AML-193 (cell line): ENCODE results near the gene MCCD1.
A peak's percentile ranks its signal among the peaks of the same experiment; 100 is the strongest.

Source experiments
- DNase-seq, 2 experiments: peaks; one replicate each; lab custom pipeline; 2025; lab: John Stamatoyannopoulos, UW

The MCCD1 gene

DNA sequence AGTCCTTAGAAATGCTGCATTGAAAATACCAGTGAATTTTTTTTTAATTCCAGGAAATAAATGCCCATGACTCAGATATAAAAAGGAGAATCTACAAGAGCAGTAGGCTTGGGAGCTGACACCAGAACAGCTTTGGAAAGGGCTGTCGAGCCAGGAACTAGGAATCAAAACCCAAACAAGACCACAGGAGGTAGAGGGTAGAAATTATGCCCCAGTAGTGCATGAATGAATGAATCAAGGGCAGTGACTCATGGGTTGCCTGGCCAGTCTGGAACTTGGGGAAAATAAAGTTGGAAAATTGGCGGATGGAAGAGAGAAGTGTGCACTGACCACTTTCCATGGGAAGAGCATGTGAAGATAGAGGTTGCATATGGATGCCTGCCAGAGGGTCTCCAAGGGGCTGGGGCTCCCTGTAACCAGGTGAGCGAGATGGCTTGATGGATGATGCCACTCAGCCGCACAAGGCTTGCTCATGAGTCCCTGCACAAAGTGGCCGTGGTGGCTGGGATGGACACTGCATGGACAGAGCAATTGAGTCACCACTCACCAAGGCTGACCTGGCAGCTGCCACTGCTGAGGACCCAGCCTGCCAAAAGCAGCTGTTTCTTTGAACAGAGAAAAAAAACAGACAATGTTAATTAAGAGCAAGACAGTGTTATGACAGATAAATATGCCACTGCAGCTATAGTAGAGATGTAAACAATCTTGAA is 15.2 kb upstream of the MCCD1 start:
- no peak for DNase-seq

DNA sequence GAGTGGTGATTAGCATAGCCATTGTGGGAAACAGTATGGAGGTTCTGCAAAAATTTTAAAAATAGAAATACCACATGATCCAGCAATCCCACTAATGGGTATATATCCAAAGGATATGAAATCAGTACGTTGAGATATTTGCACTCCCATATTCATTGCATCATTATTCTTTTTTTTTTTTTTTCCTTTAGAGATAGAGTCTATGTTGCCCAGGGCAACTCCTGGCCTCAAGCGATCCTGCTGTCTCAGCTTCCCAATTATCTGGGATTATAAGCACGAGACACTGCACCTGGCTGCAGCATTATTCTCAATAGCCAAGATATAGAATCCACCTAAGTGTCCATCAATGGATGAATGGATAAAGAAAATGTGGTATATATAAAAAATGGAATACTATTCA is 6.9 kb upstream of the MCCD1 start:
- no peak for DNase-seq

DNA sequence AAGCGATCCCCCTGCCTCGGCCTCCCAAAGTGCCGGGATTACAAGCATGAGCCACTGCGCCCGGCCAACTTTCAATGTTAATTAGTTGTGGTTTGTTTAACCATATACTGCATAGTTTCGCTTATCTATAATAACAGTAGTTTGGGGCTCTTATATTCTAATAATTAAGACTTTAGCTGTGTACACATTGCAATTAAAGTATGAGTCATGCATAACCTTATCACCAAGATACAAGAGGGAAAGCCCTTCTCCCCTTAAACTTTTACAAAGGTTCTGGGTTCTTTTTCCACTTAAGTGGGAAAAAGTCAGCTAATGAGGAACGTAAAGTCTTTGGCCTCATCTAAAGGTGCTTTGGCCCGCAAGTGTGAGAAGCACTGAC is 3.2 kb upstream of the MCCD1 start:
- DNase-seq: no peak

DNA sequence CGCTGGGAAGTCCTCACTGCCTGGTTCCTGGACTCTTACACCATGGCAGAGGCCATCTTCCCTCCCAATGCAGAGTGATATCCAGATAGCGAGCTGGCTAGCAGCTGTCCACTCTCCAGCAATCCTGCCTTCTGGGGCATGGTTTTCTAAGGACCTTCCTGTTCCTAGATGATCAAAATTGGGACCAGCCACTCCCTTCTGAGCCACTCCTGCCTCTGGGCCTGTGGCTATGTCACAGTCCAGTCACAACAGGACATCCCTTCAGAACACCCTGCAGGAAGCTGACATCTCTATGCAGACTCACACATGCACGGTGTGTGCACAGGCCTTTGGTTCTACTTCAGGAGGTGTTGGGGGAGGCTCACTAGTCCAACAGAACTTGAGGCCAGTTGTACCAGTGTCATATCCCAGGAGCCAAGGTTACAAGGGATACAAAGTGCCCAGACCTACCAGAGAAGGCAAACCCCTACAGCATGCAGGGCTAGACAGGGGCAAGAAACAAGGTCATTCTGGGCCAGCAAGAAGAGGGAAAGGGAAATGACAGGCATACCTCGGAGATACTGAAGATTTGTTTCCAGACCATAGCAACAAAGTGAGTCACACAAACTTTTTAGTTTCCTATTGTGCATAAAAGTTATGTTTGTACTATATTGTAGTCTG is 2.7 kb upstream of the MCCD1 start:
- DNase-seq: no peak

DNA sequence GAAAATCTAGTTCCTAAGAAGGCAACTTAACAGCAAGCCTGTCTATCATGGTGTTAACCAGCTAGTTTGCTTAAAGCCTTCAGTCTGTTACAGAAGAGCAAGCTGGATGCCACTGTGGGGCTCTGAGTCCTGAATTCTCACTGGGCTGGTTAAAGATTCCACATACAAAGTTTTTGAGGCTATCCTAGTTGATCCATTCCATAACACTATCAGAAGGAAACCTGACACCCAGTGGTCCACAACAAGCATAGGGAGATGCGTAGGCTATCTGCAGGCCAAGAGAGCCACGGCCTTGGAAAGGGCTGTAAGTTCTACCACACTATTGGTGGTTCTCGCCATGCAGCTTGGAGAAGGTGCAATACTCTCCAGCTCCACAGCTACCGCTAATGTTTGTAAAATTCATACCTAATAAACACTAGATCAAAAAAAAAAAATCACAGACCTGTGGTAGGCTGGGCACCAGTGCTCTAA is 420 bp upstream of the MCCD1 start:
- peak in 1 of 2 experiments; percentile 17 for DNase-seq

DNA sequence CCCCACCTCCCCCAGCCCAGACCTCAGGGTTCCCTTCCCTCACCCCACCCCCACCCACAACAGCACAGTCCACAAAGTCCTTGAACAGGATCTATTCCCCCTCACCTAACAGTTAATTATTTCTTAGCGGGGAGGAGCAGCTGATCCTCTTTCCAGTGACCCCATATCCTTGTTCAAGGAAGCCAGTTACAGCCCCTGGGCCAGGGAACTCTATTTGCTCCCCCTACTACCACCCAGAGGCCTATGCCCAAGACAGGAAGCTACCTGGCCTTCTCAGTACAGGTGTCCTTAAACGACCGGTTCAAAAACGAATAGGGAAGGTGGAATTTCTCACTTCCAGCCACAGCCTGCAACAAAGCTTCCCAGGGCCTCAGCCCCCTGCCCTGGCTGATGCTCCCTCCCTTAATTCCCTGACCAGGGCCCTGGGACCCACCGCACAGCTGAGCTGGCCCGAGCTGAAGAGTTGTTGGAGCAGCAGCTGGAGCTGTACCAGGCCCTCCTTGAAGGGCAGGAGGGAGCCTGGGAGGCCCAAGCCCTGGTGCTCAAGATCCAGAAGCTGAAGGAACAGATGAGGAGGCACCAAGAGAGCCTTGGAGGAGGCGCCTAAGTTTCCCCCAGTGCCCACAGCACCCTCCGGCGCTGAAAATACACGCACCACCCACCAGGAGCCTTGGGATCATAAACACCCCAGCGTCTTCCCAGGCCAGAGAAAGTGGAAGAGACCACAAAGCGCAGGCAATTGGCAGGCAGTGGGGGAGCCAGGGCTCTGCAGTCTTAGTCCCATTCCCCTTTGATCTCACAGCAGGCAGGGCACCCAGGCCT is 778 bp downstream of the MCCD1 start:
- no peak for DNase-seq

DNA sequence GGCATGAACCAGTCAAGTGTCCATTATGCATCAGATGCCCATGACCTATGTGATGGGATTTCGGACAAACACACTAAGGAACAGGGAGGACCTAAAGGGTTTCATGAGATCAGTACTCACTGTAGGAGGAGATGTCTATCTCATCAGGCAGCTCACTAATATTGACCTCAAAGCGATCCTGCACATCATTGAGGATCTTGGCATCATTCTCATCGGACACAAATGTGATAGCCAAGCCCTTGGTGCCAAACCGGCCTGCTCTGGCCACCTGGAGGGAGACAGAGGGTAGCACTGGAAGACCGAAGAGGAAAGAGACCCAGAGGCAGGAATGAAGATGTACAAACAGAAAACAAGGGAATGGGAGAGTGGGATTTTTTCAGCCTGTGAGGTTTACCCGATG is 1.9 kb downstream of the MCCD1 start:
- DNase-seq: no peak

DNA sequence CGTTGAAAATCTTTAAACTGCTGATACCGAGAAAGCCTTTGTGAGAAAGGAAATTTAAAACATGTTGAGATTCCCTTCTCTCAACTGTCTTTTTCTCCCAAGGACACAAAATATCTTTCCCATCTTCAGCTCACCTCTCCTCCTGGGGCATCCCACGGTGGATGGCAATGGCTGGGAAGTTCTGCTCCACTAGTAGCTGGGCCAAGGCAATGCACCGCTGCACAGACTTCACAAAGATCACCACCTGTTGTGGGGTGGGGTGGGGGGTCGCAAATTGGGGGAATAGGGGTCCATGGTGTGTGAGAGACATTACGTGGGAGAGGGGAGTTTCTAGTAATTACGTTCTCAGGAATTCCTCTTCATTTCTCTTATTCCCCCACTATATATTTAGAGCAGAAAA is 2.4 kb downstream of the MCCD1 start:
- DNase-seq: no peak

DNA sequence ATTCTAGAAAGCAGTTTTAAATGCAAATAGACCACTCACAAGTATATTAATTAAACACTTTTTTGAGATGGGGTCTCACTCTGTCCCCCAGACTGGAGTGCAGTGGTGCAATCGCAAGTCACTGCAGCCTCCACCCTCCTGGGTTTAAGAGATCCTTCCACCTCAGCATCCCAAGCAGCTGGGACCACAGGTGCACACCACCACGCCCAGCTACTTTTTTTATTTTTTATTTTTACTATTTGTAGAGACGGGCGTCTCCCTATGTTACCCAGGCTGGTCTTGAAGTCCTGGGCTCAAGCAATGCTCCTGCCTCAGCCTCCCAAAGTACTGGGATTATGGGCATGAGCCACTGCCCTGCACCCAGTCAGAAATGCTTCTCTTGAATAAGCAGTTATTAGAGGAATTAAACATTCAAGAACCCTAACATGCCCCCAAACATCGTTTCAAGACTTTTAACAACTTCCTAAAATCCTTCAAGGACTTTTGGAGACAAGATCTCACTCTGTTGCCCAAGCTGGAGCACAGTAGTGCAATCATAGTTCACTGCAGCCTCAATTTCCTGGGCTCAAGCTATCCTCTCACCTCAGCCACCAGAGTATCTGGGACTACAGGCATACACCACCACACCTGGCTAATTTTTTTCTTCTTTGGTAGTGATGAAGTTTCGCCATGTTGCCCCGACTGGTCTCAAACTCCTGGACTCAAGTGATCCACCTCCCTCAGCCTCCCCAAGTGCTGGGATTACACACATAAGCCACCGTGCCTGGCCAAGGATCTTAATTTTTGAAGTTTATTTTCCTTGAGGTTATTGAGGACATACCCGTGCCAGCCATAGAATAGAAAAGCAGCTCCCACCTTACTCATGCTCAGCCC is 3.2 kb downstream of the MCCD1 start:
- no peak for DNase-seq

DNA sequence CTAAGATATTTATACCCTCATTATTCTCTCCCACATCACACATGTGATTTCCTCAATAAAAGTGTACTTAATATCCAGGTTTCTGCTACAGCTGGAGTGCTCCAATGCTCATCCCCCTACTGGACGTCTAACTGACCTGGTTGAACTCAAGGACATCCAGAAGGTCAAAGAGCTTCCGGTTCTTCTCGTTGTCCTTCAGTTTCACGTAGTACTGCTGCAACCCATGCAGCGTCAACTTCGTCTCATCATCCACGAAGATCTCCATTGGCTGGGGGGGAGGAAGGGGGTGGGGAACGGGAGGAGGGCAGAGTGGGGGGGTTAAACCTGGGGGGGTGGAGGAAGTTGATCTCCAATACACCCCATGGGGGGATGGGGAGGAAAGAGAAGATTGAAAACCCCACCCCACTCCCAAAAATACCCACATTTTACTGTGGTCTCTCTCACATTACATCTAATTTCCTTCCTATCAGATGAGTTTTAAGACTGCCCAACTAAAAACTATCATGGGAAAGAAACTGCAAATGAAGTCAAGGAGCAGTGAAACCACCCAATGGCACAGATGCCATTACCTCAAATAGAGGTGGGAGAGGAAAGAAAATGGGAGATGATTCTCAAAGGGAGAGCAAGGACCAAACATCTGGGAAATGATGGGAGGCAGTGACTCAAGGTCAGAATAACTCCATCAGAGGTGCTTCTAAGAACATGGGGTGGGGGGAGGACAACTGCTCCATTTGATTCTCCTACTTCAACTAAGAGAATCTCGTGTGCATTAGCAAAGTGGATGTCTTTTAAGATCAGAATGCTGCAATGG is 4.1 kb downstream of the MCCD1 start:
- DNase-seq: no peak

DNA sequence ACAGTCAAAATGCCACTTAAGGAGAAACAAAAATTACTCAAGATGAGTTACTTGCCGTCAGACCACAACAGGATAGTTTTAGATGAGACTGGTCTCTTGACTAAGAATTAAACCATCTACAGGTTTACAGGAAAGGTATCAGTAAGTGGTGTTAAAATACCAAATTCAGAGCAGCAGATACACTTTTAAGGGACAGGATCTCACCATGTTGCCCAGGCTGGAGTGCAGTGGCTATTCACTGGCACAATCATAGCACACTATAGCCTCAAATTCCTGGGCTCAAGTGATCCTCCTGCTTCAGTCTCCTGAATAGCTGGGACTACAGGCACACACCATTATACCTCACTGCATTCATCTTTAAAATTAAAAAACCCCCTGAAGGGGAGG is 4.7 kb downstream of the MCCD1 start:
- no peak for DNase-seq

DNA sequence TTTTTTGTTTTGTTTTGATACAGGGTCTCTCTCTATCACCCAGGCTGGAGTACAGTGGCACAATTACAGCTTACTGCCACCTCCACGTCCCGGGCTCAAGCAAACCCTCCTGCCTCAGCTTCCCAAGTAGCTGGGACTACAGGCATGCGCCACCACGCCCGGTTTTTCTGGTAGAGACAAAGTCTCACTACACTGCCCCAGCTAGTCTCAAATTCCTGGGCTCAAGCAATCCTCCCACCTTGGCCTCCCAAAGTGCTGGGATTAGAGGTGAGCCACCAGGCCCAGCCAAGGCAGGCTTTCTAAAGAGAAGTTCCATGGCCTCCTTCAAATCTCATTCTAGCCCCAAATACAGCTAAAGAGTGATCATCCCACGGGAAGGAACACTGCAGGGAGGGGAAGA is 5.2 kb downstream of the MCCD1 start:
- no peak for DNase-seq

DNA sequence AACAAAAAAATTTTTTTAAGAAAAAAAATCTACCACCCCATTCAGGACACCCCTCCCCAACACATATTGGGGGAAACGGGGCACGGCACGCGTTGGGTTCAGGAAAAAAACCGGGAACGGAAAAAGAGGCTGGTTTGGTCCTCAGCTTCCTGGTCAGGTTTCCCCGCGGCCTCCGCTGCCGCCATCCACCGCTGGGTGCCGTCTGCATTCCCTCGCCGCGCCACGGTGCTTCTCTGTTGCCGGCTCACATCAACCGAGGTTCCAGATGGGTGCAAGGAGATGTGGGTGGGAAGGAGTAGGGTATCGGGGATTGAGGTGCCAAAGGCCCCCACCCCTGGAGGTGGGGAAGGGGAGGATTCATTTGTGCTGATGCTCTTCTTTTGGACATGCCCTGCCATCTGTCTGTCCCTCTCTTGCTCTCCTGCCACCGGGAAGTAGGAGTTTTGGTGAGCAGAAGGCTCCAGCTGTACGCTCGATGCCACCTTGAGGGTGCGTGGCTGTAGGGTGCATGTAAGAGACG is 5.8 kb downstream of the MCCD1 start:
- no peak for DNase-seq

DNA sequence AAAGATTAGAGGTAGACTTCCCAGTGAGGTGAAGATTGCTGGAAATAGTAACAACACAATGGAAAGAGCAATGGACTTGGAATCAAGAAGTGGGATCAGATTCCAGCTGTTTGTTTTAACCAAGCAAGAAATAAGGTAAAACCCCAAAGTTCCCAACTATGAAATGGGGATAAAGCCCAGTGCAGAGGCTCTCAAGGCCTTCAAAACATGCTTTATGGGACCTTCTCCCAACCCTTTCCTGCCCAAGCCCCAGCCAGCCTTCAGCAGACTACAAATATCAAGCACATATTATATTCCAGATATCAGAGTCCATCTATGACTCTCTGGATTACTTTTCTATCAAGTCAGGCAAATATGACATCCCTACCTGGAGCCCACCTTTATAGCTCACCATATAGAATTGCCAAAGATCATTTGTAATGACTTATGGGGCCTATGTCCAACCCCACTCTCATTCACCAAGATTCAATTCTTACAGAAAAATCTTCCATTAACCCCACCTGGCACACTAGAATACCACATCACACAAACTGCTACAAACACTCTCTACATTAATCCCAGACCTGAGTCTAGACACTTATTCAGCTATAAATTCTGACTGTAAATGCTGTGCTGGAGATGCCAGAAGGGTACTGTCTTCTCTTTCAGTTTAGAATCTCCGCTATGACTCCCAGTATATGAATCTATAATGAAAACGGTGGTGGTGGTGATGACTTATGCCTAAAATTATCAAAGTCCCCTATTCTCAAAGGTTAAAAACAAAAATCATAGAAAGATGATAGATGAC is 7.0 kb downstream of the MCCD1 start:
- no peak for DNase-seq

DNA sequence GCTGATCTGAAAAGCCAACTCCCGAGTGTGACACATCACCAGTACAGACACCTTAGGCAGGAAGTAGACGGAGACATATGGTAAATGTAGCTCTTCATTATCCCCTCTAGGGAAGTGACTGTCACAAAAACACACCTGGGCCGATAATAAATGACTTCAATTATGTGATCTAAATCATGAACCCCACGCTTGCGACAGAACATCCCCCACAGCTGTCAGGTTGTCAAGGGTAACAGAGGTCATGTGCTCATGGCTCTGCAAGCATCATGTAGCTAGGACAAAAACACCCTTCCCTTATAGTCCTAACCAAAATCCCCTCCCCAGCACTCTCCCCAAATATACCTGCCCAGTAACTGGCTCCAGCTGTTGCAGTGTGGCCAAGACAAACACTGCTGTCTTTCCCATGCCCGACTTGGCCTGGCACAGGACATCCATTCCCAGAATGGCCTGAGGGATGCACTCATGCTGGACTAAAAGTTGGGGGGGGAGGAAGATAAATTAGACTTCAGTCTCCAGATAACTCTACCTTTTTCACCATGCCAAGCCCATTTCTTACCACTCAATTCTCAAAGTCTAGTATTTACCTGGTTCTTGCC is 10.1 kb downstream of the MCCD1 start:
- no peak for DNase-seq

DNA sequence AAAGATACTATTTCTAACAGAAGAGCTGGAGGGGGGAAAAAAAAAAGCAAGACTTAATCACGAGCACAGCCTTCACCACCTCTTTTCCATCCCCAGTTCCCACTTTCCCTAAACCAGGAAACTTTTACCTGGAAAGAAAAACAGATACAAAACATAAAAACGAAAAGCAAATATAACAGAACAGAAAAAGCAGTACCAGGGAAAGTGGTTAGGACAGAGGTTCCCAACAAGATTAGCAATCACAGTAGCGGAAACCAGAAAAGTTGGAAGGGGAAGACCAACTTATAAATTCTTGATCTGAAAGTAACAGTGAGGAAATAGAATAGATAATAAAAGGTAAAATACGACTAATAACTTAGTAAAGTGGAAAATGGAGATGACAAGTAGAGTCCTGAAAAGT is 11.9 kb downstream of the MCCD1 start:
- DNase-seq: no peak

DNA sequence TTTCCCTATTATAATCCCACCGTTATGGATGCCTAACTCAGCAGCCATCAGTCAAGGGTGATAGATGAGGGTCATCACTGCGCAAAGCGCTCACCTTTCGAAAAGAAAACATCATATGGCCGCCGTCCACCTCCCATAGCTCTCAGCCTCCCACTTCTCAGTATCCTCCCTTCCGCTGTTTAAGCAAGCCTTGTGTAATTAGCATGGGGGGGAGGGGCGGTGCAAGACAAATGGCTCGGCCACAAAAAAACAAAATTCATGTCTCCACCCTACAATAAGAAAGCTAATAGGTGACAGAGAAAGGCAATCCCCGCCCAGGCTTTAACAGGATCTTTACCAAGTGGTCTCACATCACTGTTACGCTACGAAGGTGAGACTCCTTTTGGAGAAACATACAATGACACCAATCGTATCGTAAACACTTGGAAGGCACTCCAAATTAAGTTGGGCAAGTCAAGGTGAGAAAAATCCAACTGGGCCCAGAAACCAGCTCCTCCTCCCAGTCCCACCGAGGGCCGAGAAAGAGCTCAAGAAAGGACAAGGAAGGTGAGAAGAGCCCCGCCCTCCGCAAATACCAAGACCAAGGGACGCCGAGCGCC is 12.4 kb downstream of the MCCD1 start:
- peak; percentile 60 to 76 for DNase-seq

DNA sequence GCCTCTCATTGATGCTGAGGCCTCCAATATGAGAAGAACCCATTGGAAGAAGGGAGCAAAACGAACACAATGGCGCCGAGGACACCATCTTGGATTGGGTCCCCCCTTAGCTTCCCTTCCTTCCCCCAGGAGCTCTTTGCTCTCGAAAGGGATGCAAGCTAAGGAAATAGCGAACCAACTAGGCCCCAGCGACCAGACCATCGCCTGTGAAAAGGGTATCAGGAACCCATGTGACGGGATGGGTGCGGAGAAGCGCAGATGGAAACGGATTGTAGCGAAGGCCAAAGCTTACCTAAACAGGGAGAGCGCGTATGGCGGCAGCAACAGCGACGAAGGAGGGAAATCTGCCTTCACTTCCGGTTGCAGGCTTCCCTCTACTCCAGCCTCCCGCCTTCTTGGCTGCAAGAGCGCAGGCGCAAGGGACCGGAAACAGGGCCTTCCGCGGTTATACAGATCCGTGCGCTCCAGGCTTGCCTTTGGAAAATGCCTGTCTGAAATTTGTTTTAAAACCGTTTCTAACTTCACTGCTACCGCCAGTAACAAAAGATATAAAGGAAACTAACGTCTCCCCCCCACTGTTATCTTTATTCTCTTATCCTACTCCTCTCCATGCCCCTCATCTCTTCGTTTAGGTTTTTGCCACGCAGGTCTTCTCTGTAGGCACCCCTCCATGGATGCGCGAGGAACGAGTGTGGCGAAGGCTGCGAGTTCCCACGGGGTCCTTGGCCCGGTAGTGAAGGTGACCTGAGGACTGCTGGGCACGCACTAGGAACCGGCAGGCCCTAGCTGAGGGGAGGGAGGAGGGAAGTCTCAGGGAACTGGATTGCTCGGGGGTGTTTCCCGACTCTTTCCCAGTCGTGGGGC is 13.1 kb downstream of the MCCD1 start, which contains the start of gene DDX39B:
DDX39B (minus strand) TSS at position 346 of the 864 bp plus-strand sequence. CDS start 1,471 bp downstream, outside the sequence.
- DNase-seq: peak; percentile 97 to 99
